Measurements from ENCODE around the gene UBE4A. TPM values are rescaled to one million over a fixed set of nuclear protein-coding genes. Genes with fewer than 3 reads are reported as not detected.

Gene UBE4A
- total and polyA plus RNA-seq, 10 of the 15 experiments (the other 5 are each of a cell fraction or from before 2014, with no cell fraction given): 6.2 to 39.6 (median 30.3) TPM

- ChIA-PET CTCF (interaction anchor here (0.5 to 1.1 kb wide), 4 partner anchors 80 to 222 kb away, joined by 3 to 4 read pairs (median 3); no protein-coding TSS in a partner anchor), POLR2A (no interaction called here), SMC1A (ENCODE audit: uncharacterized antibody, unreplicated experiment) (interaction anchor here (0.8 to 1.3 kb wide), 2 partner anchors 12 to 114 kb away, joined by 3 to 4 read pairs; no protein-coding TSS in a partner anchor), RAD21 (ENCODE audit: unreplicated experiment) (interaction anchor here (1.0 kb wide), 1 partner anchor 16 kb away, joined by 3 read pairs; the partner anchor contains the start of gene UBE4A)
- Histone ChIP-seq H3K27me3 (replicated peaks in 1 of 2; ENCODE audit: control insufficient read depth in 2 of 2, insufficient read depth in 2 of 2, low read length in 1 of 2) (no peaks in the 10 kb centered on the region), H4K20me1 (ENCODE audit: control insufficient read depth, insufficient read depth) (no peaks in the 10 kb centered on the region), H3K27ac (ENCODE audit: control insufficient read depth, insufficient read depth) (no peak overlapping the region), H3K9me3 (replicated peaks; ENCODE audit: control insufficient read depth, insufficient read depth, low read length) (no peaks in the 10 kb centered on the region), H3K4me1 (ENCODE audit: control insufficient read depth, insufficient read depth, low read length) (no peaks in the 10 kb centered on the region), H3K4me2 (ENCODE audit: control insufficient read depth, insufficient read depth) (no peak overlapping the region), H3K36me3 (ENCODE audit: control insufficient read depth in 2 of 2, insufficient read depth in 2 of 2, low read length in 1 of 2) (peaks cover 10 to 27% of the 10 kb centered on the region in 2 experiments), H3K9ac (ENCODE audit: control insufficient read depth, insufficient read depth, low read length) (no peak overlapping the region), H2AFZ (ENCODE audit: control insufficient read depth, low read depth, low read length) (no peak overlapping the region), H3K79me2 (ENCODE audit: control insufficient read depth, insufficient read depth, low read length) (no peaks in the 10 kb centered on the region), H3K4me3 (no peak overlapping the region)
- intact Hi-C loops (cut with micrococcal nuclease; ENCODE audit: unreplicated experiment): no loop called here
- BruUV-seq (replicated peaks): no TSS peak
- in situ Hi-C loops (cut with MboI): loop anchor here (25.0 kb wide), 1 partner anchor 111 kb away; no protein-coding TSS in a partner anchor
- FAIRE-seq: no peak
- no peak for DNase-seq (ENCODE audit: low read depth, low spot score)
- no peak for ATAC-seq
- no peak for TF ChIP-seq SMC3 (IDR thresholded peaks at IDR 0.05; ENCODE audit: borderline replicate concordance, low read length)
- TF ChIP-seq KLF5 (IDR thresholded peaks at IDR 0.05; ENCODE audit: partially characterized antibody): no peak
- TF ChIP-seq RBBP5 (conservative IDR thresholded peaks at IDR 0.05): no peak
- no peak for TF ChIP-seq CTCF (IDR thresholded peaks at IDR 0.05 in 2 of 3, conservative IDR thresholded peaks at IDR 0.05 in 1 of 3; ENCODE audit: control insufficient read depth in 2 of 3, extremely low read depth in 1 of 3, insufficient read depth in 1 of 3, low read depth in 3 of 3, low read length in 3 of 3)
Observed at GRCh38 chr11:118375978-118376377, 16.6 kb downstream of the UBE4A start.

- ChIA-PET SMC1A (ENCODE audit: uncharacterized antibody, unreplicated experiment) (interaction anchor here (1.0 to 2.1 kb wide), 2 partner anchors 92 to 113 kb away, joined by 5 to 7 read pairs; no protein-coding TSS in a partner anchor), POLR2A (interaction anchor here (1.0 kb wide), 1 partner anchor 14 kb away, joined by 3 read pairs; no protein-coding TSS in a partner anchor), CTCF (interaction anchor here (0.8 to 3.2 kb wide), 5 partner anchors 19 to 209 kb away, joined by 3 to 15 read pairs (median 6); no protein-coding TSS in a partner anchor), RAD21 (ENCODE audit: unreplicated experiment) (interaction anchor here (1.5 kb wide), 1 partner anchor 109 kb away, joined by 4 read pairs; no protein-coding TSS in a partner anchor)
- Histone ChIP-seq H3K9me3 (replicated peaks; ENCODE audit: control insufficient read depth, insufficient read depth, low read length) (no peaks in the 10 kb centered on the region), H3K4me2 (ENCODE audit: control insufficient read depth, insufficient read depth) (no peak overlapping the region), H4K20me1 (ENCODE audit: control insufficient read depth, insufficient read depth) (no peaks in the 10 kb centered on the region), H3K4me3 (no peak overlapping the region), H3K79me2 (ENCODE audit: control insufficient read depth, insufficient read depth, low read length) (no peaks in the 10 kb centered on the region), H2AFZ (ENCODE audit: control insufficient read depth, low read depth, low read length) (no peak overlapping the region), H3K4me1 (ENCODE audit: control insufficient read depth, insufficient read depth, low read length) (no peaks in the 10 kb centered on the region), H3K36me3 (ENCODE audit: control insufficient read depth in 2 of 2, insufficient read depth in 2 of 2, low read length in 1 of 2) (peaks cover 8 to 25% of the 10 kb centered on the region in 2 experiments), H3K27ac (ENCODE audit: control insufficient read depth, insufficient read depth) (no peak overlapping the region), H3K9ac (ENCODE audit: control insufficient read depth, insufficient read depth, low read length) (no peak overlapping the region), H3K27me3 (replicated peaks in 1 of 2; ENCODE audit: control insufficient read depth in 2 of 2, insufficient read depth in 2 of 2, low read length in 1 of 2) (no peaks in the 10 kb centered on the region)
- FAIRE-seq (no peak), DNase-seq (ENCODE audit: low read depth, low spot score) (no peak), ATAC-seq (no peak)
- no TSS peak for BruUV-seq (replicated peaks)
- in situ Hi-C loops (cut with MboI) (loop anchor here (25.0 kb wide), 1 partner anchor 108 kb away; no protein-coding TSS in a partner anchor), intact Hi-C loops (cut with micrococcal nuclease; ENCODE audit: unreplicated experiment) (no loop called here)
- 100% methylated on average over 4 of the region's 4 CpGs for WGBS (ENCODE audit: insufficient coverage, insufficient replicate concordance, low lambda C conversion rate, missing lambda C conversion rate)
- TF ChIP-seq ZNF207 (IDR thresholded peaks at IDR 0.05; ENCODE audit: borderline replicate concordance) (no peak), SUPT20H (IDR thresholded peaks at IDR 0.05; ENCODE audit: borderline replicate concordance, control insufficient read depth, low read depth, low read length) (no peak), ZNF592 (IDR thresholded peaks at IDR 0.05) (no peak), CEBPB (IDR thresholded peaks at IDR 0.05; ENCODE audit: borderline replicate concordance in 1 of 2, low read depth in 2 of 2, low read length in 2 of 2) (no peak), ETV6 (conservative IDR thresholded peaks at IDR 0.05 in 1 of 2, IDR thresholded peaks at IDR 0.05 in 1 of 2; ENCODE audit: borderline replicate concordance in 1 of 2, low read depth in 1 of 2) (no peak)
Observed at GRCh38 chr11:118379497-118379896, 20.1 kb downstream of the UBE4A start.
